ENCODE results near the gene SAMD13. TPM values are rescaled to one million over a fixed set of nuclear protein-coding genes. Genes with fewer than 3 reads are reported as not detected.

Gene SAMD13
- total RNA-seq, 1 experiment from 2014 or later, result 0.59 TPM

- intact Hi-C loops (cut with micrococcal nuclease; ENCODE audit: unreplicated experiment), result no loop called here
- no TSS peak for BruUV-seq (replicated peaks)
- no peaks in the 10 kb centered on the region for H3K36me3 Mint-ChIP-seq (ENCODE audit: insufficient read depth, unreplicated experiment)
- no peak overlapping the region for H3K4me3 Mint-ChIP-seq (ENCODE audit: unreplicated experiment)
- no peaks in the 10 kb centered on the region for H3K36me3 ChIP-seq (ENCODE audit: control insufficient read depth, insufficient read depth, low read length)
- no peaks in the 10 kb centered on the region for H3K9me3 ChIP-seq
- no peak overlapping the region for H3K27ac Mint-ChIP-seq (ENCODE audit: unreplicated experiment)
- DNase-seq, result no peak
- H3K4me1 Mint-ChIP-seq (ENCODE audit: low read depth, unreplicated experiment), result no peaks in the 10 kb centered on the region
- no peaks in the 10 kb centered on the region; the same call in 1 of the 2 replicates for H3K4me1 ChIP-seq
- H3K9me3 Mint-ChIP-seq (ENCODE audit: unreplicated experiment), result no peaks in the 10 kb centered on the region
- ChIA-PET CTCF (no interaction called here), POLR2A (no interaction called here)
- H3K27me3 ChIP-seq (replicated peaks; ENCODE audit: control insufficient read depth, insufficient read depth, low read length), result no peaks in the 10 kb centered on the region
- H3K4me3 ChIP-seq (ENCODE audit: low read depth, low read length), result no peak overlapping the region
- no peaks in the 10 kb centered on the region for H3K27me3 Mint-ChIP-seq (ENCODE audit: insufficient read depth, unreplicated experiment)
- TF ChIP-seq, protein P1, sequence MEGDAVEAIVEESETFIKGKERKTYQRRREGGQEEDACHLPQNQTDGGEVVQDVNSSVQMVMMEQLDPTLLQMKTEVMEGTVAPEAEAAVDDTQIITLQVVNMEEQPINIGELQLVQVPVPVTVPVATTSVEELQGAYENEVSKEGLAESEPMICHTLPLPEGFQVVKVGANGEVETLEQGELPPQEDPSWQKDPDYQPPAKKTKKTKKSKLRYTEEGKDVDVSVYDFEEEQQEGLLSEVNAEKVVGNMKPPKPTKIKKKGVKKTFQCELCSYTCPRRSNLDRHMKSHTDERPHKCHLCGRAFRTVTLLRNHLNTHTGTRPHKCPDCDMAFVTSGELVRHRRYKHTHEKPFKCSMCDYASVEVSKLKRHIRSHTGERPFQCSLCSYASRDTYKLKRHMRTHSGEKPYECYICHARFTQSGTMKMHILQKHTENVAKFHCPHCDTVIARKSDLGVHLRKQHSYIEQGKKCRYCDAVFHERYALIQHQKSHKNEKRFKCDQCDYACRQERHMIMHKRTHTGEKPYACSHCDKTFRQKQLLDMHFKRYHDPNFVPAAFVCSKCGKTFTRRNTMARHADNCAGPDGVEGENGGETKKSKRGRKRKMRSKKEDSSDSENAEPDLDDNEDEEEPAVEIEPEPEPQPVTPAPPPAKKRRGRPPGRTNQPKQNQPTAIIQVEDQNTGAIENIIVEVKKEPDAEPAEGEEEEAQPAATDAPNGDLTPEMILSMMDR (IDR thresholded peaks at IDR 0.05; ENCODE audit: insufficient read depth in 1 of 2, low read depth in 1 of 2, low read length in 1 of 2, severe bottlenecking in 1 of 2, unreplicated experiment in 1 of 2), result no peak
Observed at GRCh38 chr1:84368441-84368840, 66.9 kb downstream of the SAMD13 start.

- Histone ChIP-seq H3K4me3 (ENCODE audit: low read depth, low read length) (no peak overlapping the region), H3K36me3 (ENCODE audit: control insufficient read depth, insufficient read depth, low read length) (no peaks in the 10 kb centered on the region), H3K27me3 (replicated peaks; ENCODE audit: control insufficient read depth, insufficient read depth, low read length) (no peaks in the 10 kb centered on the region), H3K9me3 (no peaks in the 10 kb centered on the region), H3K4me1 (no peaks in the 10 kb centered on the region; the same call in 1 of the 2 replicates)
- Mint-ChIP-seq H3K27ac (ENCODE audit: unreplicated experiment) (no peak overlapping the region), H3K9me3 (ENCODE audit: unreplicated experiment) (no peaks in the 10 kb centered on the region), H3K4me3 (ENCODE audit: unreplicated experiment) (no peak overlapping the region), H3K27me3 (ENCODE audit: insufficient read depth, unreplicated experiment) (no peaks in the 10 kb centered on the region), H3K4me1 (ENCODE audit: low read depth, unreplicated experiment) (no peaks in the 10 kb centered on the region), H3K36me3 (ENCODE audit: insufficient read depth, unreplicated experiment) (no peaks in the 10 kb centered on the region)
- DNase-seq, result no peak
- BruUV-seq (replicated peaks), result no TSS peak
- POLR2A ChIA-PET, result no interaction called here
- TF ChIP-seq, protein P1 (IDR thresholded peaks at IDR 0.05; ENCODE audit: insufficient read depth in 1 of 2, low read depth in 1 of 2, low read length in 1 of 2, severe bottlenecking in 1 of 2, unreplicated experiment in 1 of 2), result no peak
- intact Hi-C loops (cut with micrococcal nuclease; ENCODE audit: unreplicated experiment), result no loop called here
- CTCF ChIA-PET, result no interaction called here
Observed at GRCh38 chr1:84370266-84370665, 68.8 kb downstream of the SAMD13 start.

GRCh38 chr1:84370831-84371394 is 69.4 kb downstream of the SAMD13 start:
- CTCF ChIA-PET, result no interaction called here

More at GRCh38 chr1:84370831-84371394, 69.4 kb downstream of the SAMD13 start:
- Mint-ChIP-seq H3K27ac (ENCODE audit: unreplicated experiment) (no peak overlapping the region), H3K36me3 (ENCODE audit: insufficient read depth, unreplicated experiment) (no peaks in the 10 kb centered on the region), H3K27me3 (ENCODE audit: insufficient read depth, unreplicated experiment) (no peaks in the 10 kb centered on the region), H3K9me3 (ENCODE audit: unreplicated experiment) (no peaks in the 10 kb centered on the region), H3K4me3 (ENCODE audit: unreplicated experiment) (no peak overlapping the region), H3K4me1 (ENCODE audit: low read depth, unreplicated experiment) (no peaks in the 10 kb centered on the region)
- no peak for DNase-seq
- Histone ChIP-seq H3K27me3 (replicated peaks; ENCODE audit: control insufficient read depth, insufficient read depth, low read length) (no peaks in the 10 kb centered on the region), H3K4me3 (ENCODE audit: low read depth, low read length) (no peak overlapping the region), H3K4me1 (no peaks in the 10 kb centered on the region), H3K9me3 (no peaks in the 10 kb centered on the region), H3K36me3 (ENCODE audit: control insufficient read depth, insufficient read depth, low read length) (no peaks in the 10 kb centered on the region)
- intact Hi-C loops (cut with micrococcal nuclease; ENCODE audit: unreplicated experiment), result no loop called here
- POLR2A ChIA-PET, result no interaction called here
- BruUV-seq (replicated peaks), result no TSS peak
- TF ChIP-seq, protein P1 (IDR thresholded peaks at IDR 0.05; ENCODE audit: insufficient read depth in 1 of 2, low read depth in 1 of 2, low read length in 1 of 2, severe bottlenecking in 1 of 2, unreplicated experiment in 1 of 2), result no peak
